ENCODE data around the gene NSDHL. TPM values are rescaled to one million over a fixed set of nuclear protein-coding genes. Genes with fewer than 3 reads are reported as not detected.
A peak's percentile ranks its signal among the peaks of the same experiment; 100 is the strongest.
"Not testable (repeated sequence)": the region's sequence is repeated elsewhere in the genome, so short reads cannot be mapped to it uniquely, and the experiment has no call there.

NSDHL gene
- total RNA-seq, 1 donor from 2014 or later = 32.4 TPM

- DNase-seq (ENCODE audit: low spot score) = no peak
These were observed 63.2 kb downstream of the NSDHL start for GRCh38 chrX:152893980-152894610.

DNA sequence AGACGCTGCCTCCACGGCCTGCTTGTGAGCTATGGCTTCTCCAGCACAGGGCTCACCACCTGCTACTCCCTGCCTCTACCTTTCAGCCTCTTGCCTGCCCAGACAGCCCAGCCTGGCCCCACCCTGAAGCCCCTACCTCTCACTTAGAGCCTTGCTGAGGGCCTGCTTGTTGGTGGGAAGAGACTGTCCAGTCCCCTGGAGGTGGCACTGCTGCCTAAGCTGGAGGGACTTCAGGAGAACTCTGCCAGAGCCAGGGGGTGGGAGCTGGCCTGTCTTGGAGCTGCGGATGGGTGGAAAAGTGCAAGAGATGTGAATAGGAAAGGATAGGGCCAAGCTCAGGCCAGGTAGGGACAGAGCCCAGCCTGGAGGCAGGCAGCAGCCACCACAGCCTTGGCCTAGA, 64.3 kb downstream of the NSDHL start:
- no peak for DNase-seq (ENCODE audit: low spot score)

DNA sequence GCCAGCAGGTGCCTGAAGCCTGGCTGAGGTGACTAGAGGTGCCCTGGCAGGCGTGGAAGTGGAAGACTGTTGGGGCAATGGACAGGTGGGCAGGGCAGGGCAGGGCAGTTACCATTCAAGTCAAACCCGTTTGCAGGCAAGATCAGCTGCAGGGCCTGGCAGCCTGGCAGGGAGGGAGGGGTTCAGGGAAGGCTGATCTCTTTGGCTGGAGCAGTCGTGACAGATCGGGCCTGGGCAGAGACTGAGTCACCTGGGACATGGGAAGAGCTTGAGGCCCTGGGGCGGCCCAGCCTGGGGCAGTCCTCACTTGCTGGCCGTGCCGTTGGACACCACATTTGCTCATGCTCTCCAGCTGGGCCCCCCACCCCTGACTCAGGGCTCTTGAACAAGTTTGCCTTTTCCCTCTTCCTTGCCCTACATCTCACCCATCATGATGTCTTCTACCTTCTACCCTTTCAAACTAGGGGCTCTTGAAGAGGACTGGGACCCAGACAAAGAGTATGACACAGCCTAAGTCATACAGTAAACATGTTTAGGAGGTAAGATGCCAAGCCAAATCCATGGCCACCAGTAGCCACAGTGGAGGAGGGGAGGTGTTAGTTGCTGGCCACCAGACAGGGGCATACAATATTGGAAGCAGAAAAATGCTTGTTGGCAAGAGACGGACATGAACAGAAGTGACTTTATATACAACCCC, 65.0 kb downstream of the NSDHL start:
- DNase-seq (ENCODE audit: low spot score) = peak; percentile 51

GRCh38 chrX:152896450-152896849, 65.6 kb downstream of the NSDHL start:
- no peak for DNase-seq (ENCODE audit: low spot score)

GRCh38 chrX:152897222-152898131, 66.6 kb downstream of the NSDHL start, which contains the start of gene ZNF185:
ZNF185 (plus strand) TSS chrX:152898067; CDS start chrX:152914490, 16,423 bp downstream.
- DNase-seq (ENCODE audit: low spot score) = peak; percentile 30

GRCh38 chrX:152898442-152898841, 67.6 kb downstream of the NSDHL start:
- DNase-seq (ENCODE audit: low spot score) = no peak

DNA sequence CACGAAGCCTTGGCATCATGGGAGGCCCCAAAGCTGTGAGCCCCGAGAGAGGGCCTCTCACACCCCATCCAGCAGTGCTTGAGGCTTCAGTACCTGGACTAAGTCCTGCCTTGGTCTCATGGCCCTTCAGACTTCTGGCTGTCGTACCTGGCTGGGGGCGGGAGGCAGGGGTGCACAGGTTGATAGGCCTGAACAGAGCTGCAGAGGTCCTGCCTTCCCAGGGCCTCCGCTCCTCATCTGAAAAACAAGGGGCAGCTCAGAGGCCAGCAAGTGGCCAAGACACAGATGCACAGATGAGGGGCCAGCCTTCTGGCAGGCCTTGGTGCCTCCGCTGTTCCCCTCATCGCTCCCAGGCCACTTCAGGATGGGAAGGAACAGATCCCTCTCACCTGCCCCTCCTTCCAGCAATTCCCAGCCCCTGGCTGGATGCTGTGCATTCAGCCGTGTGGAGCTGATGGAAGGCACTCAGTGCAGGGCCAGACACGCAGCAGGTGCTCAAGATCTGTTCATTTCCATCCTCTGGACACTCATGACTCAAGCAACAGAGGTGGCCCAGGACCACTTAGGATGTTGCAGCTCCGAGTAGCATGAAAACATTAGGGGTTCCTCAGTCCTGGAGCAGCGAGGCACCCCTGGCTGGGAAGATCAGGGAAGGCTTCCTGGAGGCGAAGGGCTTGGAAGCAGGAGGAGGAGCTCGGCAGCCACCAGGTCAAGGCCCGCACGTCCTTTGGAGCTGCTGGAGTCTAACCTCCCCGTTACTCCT, 68.4 kb downstream of the NSDHL start:
- no peak for DNase-seq (ENCODE audit: low spot score)

DNA sequence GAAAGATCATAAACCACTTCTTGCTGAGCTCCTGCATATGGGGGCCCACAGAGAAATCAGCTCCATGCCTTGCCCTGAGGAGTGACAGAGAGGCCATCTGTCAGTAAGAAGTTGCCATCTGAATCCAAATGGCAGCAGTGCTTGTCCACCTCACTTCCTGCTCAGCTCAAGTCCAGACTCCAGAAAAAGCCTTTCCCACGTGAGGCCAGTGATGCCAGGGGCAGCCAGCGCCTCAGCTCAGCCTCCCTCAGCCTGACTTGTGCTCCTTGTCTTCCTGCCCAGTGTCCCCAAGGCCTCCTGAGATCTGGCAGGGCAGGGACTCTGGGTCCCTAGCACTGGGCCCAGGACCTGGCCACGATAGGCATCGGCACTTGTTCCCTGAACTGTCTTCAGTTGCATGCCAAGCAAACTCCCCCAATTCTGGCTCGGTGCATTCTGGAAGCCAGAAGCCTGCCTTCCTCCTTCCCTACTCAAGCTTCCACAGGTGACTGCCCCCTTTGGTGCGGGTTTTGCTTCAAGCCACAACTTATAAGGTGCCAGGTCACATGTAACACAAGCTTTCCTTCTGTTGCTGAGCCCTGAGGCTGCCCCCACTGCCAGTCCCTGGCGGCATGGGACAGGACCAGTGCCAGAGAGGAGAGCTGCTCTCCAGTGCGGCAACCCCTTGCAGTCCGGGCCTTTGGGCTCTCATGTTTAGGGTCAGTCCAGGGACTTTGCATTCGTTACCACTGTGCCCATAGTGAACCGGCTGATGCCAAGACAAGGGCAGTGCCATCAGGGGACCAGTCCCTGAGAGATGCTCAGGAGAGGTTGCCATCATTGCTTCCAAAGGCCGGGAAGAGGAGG, 69.2 kb downstream of the NSDHL start:
- no peak for DNase-seq (ENCODE audit: low spot score)

DNA sequence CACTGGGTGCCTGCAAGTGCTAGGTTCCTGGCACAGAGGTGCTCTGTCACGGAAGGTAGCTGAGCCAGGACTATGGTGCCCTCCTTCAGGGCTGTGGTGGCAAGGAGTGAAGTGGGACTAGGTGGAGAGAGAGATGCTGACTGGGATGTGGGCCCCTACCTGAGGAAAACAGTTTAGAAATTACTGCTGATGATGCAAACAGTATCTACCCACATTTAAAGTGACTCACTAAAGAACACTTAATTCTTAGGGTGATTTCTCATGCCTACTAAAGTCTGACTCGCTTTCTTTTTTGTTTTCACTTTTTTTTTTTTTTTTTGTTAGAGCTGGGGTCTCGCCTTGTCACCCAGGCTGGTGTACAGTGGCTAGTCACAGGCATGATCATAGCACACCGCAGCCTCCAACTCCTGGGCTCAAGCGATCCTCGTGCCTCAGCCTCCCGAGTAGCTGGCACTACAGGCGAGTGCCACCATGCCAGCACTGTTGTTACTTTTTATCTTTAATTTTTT, 70.1 kb downstream of the NSDHL start:
- DNase-seq (ENCODE audit: low spot score) = no peak

GRCh38 chrX:152901816-152902501, 71.1 kb downstream of the NSDHL start:
- DNase-seq (ENCODE audit: low spot score) = no peak

DNA sequence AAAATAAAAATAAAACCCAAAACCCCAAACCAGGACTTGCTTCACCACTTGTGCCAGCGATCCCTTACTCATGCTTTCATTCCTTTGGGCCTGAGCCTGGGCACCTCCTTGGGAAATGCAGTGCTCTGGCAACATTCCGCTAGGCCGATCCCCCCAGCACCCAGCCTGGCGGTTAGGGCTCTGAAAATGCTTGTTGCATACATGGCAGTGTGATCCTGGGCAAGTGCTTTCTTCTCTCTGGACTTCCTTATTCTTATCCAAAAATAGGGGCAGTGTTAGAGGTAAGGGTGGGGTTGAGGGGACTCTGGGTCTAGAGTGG, 71.6 kb downstream of the NSDHL start:
- DNase-seq (ENCODE audit: low spot score) = no peak

GRCh38 chrX:152903589-152903988, 72.7 kb downstream of the NSDHL start:
- DNase-seq (ENCODE audit: low spot score) = no peak

DNA sequence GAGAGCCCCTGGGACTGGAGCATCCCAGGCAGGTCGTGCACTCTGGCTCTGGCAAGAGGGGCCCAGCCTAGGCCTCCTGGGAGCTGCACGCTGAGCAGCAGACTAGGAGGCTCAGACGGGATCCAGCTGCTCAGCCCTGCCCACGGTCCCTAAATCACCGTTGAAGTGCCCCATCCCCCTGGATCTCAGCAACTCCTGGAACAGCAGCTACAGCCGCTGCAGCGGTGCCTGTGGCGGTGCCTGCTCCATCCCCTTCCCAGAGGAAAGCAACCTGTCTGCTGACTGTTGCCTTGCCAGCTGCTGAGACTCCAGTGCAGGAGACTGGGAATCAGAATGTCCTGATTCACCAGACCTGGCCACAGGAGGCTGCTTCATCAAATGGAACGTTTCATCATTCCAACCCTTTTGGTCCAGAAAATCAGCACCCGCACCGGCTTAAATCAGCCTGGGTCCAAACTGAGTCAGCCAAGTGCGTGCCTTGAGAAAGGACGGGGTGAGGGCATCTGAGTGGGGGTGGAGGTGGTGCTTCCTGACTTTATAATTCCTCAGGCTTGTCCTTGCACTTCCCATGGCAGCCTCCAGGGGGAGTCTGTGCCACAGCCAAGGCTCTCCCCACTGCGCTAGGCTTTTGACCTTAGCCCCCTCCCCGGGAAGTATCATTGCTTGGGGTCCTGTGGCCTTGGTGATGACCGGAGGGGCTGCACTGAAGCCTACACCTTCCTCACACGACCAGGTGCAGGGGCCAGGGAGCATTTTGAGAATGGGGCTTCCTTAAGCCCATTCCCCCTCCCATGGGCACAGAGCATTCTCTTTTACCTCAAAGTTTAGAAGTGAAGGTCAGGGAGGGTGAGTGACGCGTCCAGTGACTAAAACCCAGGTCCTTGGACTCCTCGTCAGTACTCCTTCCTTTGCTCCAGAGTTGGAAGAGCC, 73.6 kb downstream of the NSDHL start:
- peak; percentile 43 for DNase-seq (ENCODE audit: low spot score)

DNA sequence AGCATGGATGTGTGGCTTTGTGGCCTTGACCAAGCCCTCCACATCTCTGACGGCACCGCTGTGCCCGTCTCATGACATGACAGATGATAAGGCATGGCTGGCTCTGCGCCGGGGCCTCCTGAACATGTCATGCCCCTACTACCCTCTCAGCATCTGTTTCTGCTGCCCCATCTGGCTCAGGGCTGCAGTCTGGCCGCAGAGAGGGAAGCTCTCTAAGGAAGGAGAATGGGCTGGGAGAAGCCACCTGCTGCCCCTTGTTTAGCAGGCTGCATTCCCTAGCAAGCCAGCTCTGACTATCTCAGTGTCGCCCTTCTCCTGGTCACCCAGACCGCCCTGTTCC, 74.2 kb downstream of the NSDHL start:
- no peak for DNase-seq (ENCODE audit: low spot score)

DNA sequence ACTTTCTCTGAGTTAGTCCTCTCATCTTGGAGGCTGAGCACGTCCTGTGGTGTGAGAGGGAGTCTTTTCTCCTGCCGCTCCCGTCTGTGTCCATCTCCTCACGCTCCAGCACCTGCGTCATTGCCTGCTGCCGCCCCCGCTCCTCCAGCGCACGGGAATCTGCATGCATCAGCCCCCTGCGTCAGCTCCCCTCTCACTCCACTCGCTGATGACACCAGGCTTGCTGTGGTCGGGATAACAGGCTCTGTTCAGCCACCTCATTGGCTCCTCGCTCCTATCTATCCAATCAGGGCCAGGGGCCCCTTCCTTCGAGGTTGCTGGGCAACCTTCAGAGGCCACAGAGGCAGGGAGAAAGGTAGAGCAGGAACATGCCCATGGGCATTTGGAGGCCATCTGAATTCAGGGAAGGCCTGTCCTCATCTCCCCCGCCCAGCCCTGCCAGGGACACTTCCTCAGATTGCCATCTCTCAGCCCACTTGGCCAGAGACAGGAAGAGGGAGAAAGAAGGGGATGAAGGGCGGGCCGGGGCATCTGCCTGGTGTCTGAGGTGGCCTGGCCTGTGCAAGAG, 76.3 kb downstream of the NSDHL start:
- no peak for DNase-seq (ENCODE audit: low spot score)

DNA sequence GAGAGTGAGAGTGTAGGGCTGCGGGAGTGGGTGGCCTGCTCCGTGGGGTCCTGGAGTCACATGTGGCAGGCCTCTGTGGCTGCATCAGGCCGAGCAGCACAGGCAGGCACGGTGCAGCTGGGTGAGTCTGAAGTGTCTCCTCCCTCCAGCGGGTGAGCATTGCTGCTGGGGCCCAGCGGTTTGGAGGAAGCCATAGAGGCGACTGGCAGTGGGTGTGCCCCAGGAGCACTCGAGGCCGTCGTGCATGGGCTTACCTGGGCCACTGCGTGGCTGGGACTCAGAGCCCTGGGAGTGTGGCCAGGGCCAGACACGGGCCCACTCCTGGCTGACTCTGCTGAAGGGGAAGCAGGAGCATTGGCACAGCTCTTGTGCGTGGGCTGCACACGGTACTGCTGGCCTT, 77.6 kb downstream of the NSDHL start:
- DNase-seq (ENCODE audit: low spot score) = no peak

- not testable (repeated sequence) for DNase-seq (ENCODE audit: low spot score)
These were observed 79.2 kb downstream of the NSDHL start for GRCh38 chrX:152910018-152910417.

GRCh38 chrX:152912106-152912505, 81.2 kb downstream of the NSDHL start:
- no peak for DNase-seq (ENCODE audit: low spot score)

GRCh38 chrX:152912641-152913040, 81.8 kb downstream of the NSDHL start:
- DNase-seq (ENCODE audit: low spot score) = no peak
